Neural crest cell (in vitro differentiated cells): ENCODE measurements around the gene IER5L. TPM values are rescaled to one million over a fixed set of nuclear protein-coding genes. Genes with fewer than 3 reads are reported as not detected.

Experiments used
- DNase-seq: peaks from one replicate; pipeline ENCODE4 v3.0.0; 2021; ENCODE audit warnings: low read depth, mixed read lengths, low spot score
- H3K27ac Mint-ChIP-seq: one replicate; pipeline ENCODE4 v1.8.0; 2021; ENCODE audit warnings: mild to moderate bottlenecking, mixed read lengths; ENCODE audit not compliant: unreplicated experiment
- H3K27me3 Mint-ChIP-seq: 2 replicates; pipeline ENCODE4 v1.8.0; 2021; ENCODE audit warnings: low read depth, mild to moderate bottlenecking, mixed read lengths
- H3K36me3 Mint-ChIP-seq: 2 replicates; pipeline ENCODE4 v1.8.0; 2021; ENCODE audit warnings: low read depth, mild to moderate bottlenecking, mixed read lengths
- H3K4me1 Mint-ChIP-seq: 2 replicates; pipeline ENCODE4 v1.8.0; 2021; ENCODE audit warnings: mixed read lengths
- H3K4me3 Mint-ChIP-seq: one replicate; pipeline ENCODE4 v1.8.0; 2021; ENCODE audit warnings: mild to moderate bottlenecking, mixed read lengths
- H3K9me3 Mint-ChIP-seq: 2 replicates; pipeline ENCODE4 v1.8.0; 2021; ENCODE audit warnings: mixed read lengths
- CTCF ChIP-seq: fragments of 200-600 bp; sonication (generic); conservative IDR thresholded peaks from 2 replicates; pipeline ENCODE4 v1.5.0; 2021; ENCODE audit warnings: antibody characterized with exemption, mild to moderate bottlenecking
- total RNA-seq: library from RNA; stranded (reverse); gene quantifications from 2 replicates; pipeline ENCODE4 v1.2.1, GENCODE V29; 2021

Gene IER5L
- total RNA-seq, 1 donor from 2014 or later = 19.1 TPM

- H3K9me3 Mint-ChIP-seq = no peaks in the 10 kb centered on the region
- DNase-seq = no peak
- peaks cover 28% of the 10 kb centered on the region for H3K4me1 Mint-ChIP-seq
- H3K27ac Mint-ChIP-seq = no peak overlapping the region
- H3K27me3 Mint-ChIP-seq = no peaks in the 10 kb centered on the region
- peak overlapping the region; percentile 19 for H3K4me3 Mint-ChIP-seq
- no peaks in the 10 kb centered on the region for H3K36me3 Mint-ChIP-seq
- TF ChIP-seq CTCF = no peak
Observed at GRCh38 chr9:129203556-129203909, 25.5 kb upstream of the IER5L start.

- Mint-ChIP-seq H3K27me3 (no peaks in the 10 kb centered on the region), H3K4me1 (peaks cover 32% of the 10 kb centered on the region), H3K27ac (peak overlapping the region; percentile 81), H3K9me3 (no peaks in the 10 kb centered on the region), H3K36me3 (no peaks in the 10 kb centered on the region), H3K4me3 (peak overlapping the region; percentile 79)
- peak; percentile 86 for DNase-seq
- TF ChIP-seq CTCF = no peak
Observed at GRCh38 chr9:129202613-129203555, 24.8 kb upstream of the IER5L start.

GRCh38 chr9:129201866-129202265, 23.8 kb upstream of the IER5L start:
- Mint-ChIP-seq H3K27ac (no peak overlapping the region), H3K36me3 (no peaks in the 10 kb centered on the region), H3K4me1 (peaks cover 25% of the 10 kb centered on the region), H3K27me3 (no peaks in the 10 kb centered on the region), H3K4me3 (no peak overlapping the region), H3K9me3 (no peaks in the 10 kb centered on the region)
- no peak for TF ChIP-seq CTCF
- no peak for DNase-seq

- no peaks in the 10 kb centered on the region for H3K36me3 Mint-ChIP-seq
- H3K4me1 Mint-ChIP-seq = peaks cover 22% of the 10 kb centered on the region
- no peak for DNase-seq
- no peak overlapping the region for H3K27ac Mint-ChIP-seq
- H3K9me3 Mint-ChIP-seq = no peaks in the 10 kb centered on the region
- no peaks in the 10 kb centered on the region for H3K27me3 Mint-ChIP-seq
- TF ChIP-seq CTCF = no peak
- H3K4me3 Mint-ChIP-seq = peak overlapping the region; percentile 31
Observed at GRCh38 chr9:129201289-129201688, 23.2 kb upstream of the IER5L start.

- Mint-ChIP-seq H3K4me1 (peaks cover 22% of the 10 kb centered on the region), H3K36me3 (no peaks in the 10 kb centered on the region)
- TF ChIP-seq CTCF = no peak
Observed at GRCh38 chr9:129200255-129200654, 22.2 kb upstream of the IER5L start.

More at GRCh38 chr9:129200255-129200654, 22.2 kb upstream of the IER5L start:
- H3K27ac Mint-ChIP-seq = no peak overlapping the region
- no peak for DNase-seq
- no peaks in the 10 kb centered on the region for H3K9me3 Mint-ChIP-seq
- no peak overlapping the region for H3K4me3 Mint-ChIP-seq
- H3K27me3 Mint-ChIP-seq = no peaks in the 10 kb centered on the region
